Adrenal gland (tissue), 5 donors: ENCODE results near the gene LRBA.

ENCODE experiments used
- POLR2A ChIP-seq, 2 donors: fragments of 450-650 bp; IDR thresholded peaks; one replicate each; pipeline ENCODE4 v1.6.1; 2017; ENCODE audit warnings: antibody characterized with exemption in 2 of 2, mild to moderate bottlenecking in 2 of 2, moderate library complexity in 1 of 2
- TF ChIP-seq, protein P1 (sequence below), 6 experiments: fragments of 450-650 bp in 4 of 6; fragments of 200-600 bp in 2 of 6; sonication (generic) in 1 of 6; IDR thresholded peaks; 1 replicate in 5 of 6; 2 replicates in 1 of 6; pipeline versions ENCODE4 v1.5.1 to v1.8.0; 2016 to 2021; ENCODE audit warnings: antibody characterized with exemption in 6 of 6, mild to moderate bottlenecking in 2 of 6, moderate library complexity in 1 of 6
- donor health status: DM: no; HTN: no; CAD: no.

DNA sequence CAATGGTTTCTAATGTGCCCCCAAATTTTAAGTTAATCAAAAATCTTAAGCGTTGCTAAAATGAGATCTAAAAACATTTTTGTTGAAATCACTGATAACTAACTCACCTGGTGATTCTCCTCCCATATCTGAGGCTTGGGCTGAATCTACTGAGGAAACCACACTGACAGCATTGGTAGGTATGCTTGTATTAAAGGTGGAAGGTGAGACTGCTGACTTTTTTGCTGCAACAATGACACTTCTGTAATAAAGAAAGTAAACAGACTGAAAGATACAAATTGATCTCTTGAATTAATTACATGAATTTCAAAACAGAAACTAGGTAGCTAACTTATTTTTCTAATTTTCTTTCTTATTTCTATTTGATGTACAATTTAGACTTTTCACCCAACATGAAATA is 198.1 kb downstream of the LRBA start:
- TF ChIP-seq, protein P1, sequence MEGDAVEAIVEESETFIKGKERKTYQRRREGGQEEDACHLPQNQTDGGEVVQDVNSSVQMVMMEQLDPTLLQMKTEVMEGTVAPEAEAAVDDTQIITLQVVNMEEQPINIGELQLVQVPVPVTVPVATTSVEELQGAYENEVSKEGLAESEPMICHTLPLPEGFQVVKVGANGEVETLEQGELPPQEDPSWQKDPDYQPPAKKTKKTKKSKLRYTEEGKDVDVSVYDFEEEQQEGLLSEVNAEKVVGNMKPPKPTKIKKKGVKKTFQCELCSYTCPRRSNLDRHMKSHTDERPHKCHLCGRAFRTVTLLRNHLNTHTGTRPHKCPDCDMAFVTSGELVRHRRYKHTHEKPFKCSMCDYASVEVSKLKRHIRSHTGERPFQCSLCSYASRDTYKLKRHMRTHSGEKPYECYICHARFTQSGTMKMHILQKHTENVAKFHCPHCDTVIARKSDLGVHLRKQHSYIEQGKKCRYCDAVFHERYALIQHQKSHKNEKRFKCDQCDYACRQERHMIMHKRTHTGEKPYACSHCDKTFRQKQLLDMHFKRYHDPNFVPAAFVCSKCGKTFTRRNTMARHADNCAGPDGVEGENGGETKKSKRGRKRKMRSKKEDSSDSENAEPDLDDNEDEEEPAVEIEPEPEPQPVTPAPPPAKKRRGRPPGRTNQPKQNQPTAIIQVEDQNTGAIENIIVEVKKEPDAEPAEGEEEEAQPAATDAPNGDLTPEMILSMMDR (IDR thresholded peaks at IDR 0.05) = no peak
- no peak for TF ChIP-seq POLR2A (IDR thresholded peaks at IDR 0.05)
